Ectodermal cell (in vitro differentiated cells): ENCODE measurements around the gene GCAT. TPM values are rescaled to one million over a fixed set of nuclear protein-coding genes. Genes with fewer than 3 reads are reported as not detected.

Experiments used
- H3K27ac ChIP-seq: 2 replicates; pipeline ENCODE4 v1.7.0; 2013; ENCODE audit warnings: mild to moderate bottlenecking, low read depth, low read length; ENCODE audit not compliant: insufficient read depth, poor library complexity, severe bottlenecking
- H3K27me3 ChIP-seq: 2 replicates; pipeline ENCODE4 v1.7.0; 2013; ENCODE audit warnings: mild to moderate bottlenecking, low read length; ENCODE audit not compliant: insufficient read depth, control insufficient read depth, poor library complexity, severe bottlenecking
- H3K36me3 ChIP-seq: one replicate; pipeline ENCODE4 v1.7.0; 2013; ENCODE audit warnings: low read length; ENCODE audit not compliant: control insufficient read depth, insufficient read depth
- H3K4me1 ChIP-seq: one replicate; pipeline ENCODE4 v1.7.0; 2013; ENCODE audit warnings: low read length; ENCODE audit not compliant: control insufficient read depth, insufficient read depth
- H3K4me3 ChIP-seq: 2 replicates; pipeline ENCODE4 v1.7.0; 2013; ENCODE audit warnings: low read depth, low read length, control low read depth; ENCODE audit not compliant: insufficient read depth
- H3K9me3 ChIP-seq: 2 replicates; pipeline ENCODE4 v1.7.0; 2013; ENCODE audit warnings: mild to moderate bottlenecking, low read length, moderate library complexity; ENCODE audit not compliant: control insufficient read depth
- whole genome bisulfite sequencing, 2 experiments: methylation state at CpG; one replicate each; pipeline ENCODE4 v1.1.7; 2013; ENCODE audit warnings: missing lambda C conversion rate in 2 of 2; 5-methylcytosine and 5-hydroxymethylcytosine counted together
- polyA plus RNA-seq, 4 experiments: library from polyadenylated mRNA; stranded (reverse); fragments of 50-300 nt; gene quantifications; one replicate each; pipeline ENCODE4 v1.2.3, GENCODE V29; 2013

The GCAT gene
- 15.3 TPM for polyA plus RNA-seq (2013, experiment 1 of 4)
- polyA plus RNA-seq (2013, experiment 2 of 4): 13.0 TPM
- polyA plus RNA-seq (2013, experiment 3 of 4): 11.3 TPM
- polyA plus RNA-seq (2013, experiment 4 of 4): 11.7 TPM

DNA sequence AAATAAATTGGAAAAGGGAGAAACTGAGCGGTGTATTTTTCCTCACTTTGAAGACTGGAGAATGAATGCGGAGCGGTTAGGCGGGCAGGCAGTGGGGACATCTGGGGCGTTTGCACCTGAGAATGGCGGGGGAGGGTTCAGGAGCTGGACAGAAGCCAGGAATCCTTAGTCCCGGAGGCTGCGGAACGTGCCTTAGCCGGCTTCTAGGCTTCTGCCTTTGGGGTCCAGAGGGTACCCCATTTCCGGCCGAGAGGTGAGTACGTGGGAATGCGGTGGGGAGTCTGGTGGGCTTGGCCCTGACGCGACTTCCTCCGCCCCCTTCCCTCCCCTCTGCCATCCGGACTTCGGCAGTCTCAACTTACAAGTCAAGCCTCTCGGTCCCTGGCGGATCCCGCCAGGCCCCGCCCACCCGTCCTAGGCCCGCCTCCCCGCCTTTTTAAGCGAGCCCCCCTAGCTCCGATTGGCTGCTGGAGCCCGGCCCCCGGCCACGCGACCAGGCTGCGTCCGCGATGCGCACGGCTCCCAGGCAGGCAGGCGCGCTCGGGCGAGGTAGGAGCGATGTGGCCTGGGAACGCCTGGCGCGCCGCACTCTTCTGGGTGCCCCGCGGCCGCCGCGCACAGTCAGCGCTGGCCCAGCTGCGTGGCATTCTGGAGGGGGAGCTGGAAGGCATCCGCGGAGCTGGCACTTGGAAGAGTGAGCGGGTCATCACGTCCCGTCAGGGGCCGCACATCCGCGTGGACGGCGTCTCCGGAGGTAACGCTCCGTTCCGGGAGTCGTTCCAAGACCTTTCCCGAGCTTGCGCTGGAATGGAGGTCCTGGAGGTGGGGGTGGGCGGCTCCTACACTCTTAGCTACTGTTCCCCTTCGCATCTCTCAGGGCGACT lies at the start of gene GCAT:
Gene GCAT (plus strand): TSS at position 525 of the 884 bp plus-strand sequence. CDS start 34 bp downstream, at position 559.
- WGBS, 2 experiments: 0 to 1% methylated on average over 73 of the region's 73 CpGs
- Histone ChIP-seq H3K27ac (no peak within 1 kb of the TSS), H3K4me3 (peak within 1 kb of the TSS; percentile 72), H3K4me1 (peaks cover 19% of the 10 kb centered on the region), H3K9me3 (no peaks in the 10 kb centered on the region), H3K27me3 (peaks cover 46% of the 10 kb centered on the region), H3K36me3 (no peaks in the 10 kb centered on the region)

DNA sequence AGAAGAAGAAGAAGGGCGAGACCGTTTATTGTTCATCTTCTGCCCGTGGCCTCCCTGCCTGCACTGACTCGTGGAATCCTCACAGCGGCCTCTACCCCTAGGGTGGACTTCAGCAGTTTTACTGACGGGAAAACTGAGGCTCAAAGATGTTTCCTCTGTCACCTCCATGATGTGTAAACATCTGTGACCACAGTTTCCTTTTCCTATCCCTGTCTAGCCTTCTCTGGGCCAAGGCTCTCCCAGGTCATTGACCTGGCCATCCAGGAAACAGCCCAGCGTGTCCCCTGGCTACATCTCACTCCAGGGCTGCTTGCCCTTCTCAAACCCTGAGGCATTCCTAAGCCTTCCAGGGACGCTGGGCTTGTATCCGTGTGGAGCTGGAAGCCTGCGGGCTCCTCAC lies 49.0 kb upstream of the GCAT start:
- no peaks in the 10 kb centered on the region for H3K27me3 ChIP-seq
- no peak overlapping the region for H3K4me3 ChIP-seq
- H3K27ac ChIP-seq: no peak overlapping the region
- H3K4me1 ChIP-seq: no peaks in the 10 kb centered on the region
- H3K9me3 ChIP-seq: no peaks in the 10 kb centered on the region
- H3K36me3 ChIP-seq: peaks cover 11% of the 10 kb centered on the region
- WGBS, 2 experiments: 93 to 94% methylated on average over 10 of the region's 10 CpGs

DNA sequence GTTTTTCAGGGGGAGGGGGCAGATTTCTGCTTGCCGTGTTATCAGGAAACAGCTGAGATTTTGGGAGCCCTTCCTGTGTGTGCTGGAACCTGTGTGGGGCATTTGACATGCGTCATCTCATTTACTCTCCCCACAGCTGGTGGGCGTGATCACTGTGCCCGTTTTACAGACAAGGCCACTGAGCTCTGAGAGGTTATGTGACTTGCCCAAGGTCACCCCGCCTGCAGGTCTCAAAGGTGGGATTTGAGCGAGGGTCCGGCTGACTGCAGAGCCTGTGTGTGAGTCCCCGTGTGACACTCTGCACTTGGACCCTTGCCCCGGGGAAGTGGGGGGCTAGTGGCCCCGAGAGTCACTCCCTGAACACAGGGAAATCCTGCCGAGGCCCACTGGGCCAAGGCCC lies 48.5 kb upstream of the GCAT start:
- WGBS, 2 experiments: 92 to 95% methylated on average over 11 of the region's 11 CpGs
- Histone ChIP-seq H3K4me3 (no peak overlapping the region), H3K9me3 (no peaks in the 10 kb centered on the region), H3K36me3 (peaks cover 11% of the 10 kb centered on the region), H3K27me3 (no peaks in the 10 kb centered on the region), H3K4me1 (no peaks in the 10 kb centered on the region), H3K27ac (no peak overlapping the region)

DNA sequence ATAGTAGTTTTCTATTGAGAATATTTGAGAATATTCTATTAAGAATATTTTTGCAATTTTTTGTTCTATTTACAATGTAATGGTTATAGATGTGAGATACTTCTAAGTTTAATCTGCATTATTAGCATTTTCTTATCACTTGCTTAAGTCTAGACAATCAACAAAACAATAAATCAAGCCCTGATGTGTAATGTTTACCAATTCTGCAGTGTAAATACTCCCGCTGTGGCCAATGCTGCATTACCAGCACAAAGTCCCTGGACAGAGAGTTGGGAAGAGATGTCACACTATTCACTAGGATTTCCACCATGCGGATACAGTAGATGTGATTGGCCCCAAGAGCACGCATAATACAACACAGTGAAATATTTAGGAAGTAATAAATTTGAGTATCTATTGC lies 47.6 kb upstream of the GCAT start:
- peaks cover 11% of the 10 kb centered on the region for H3K36me3 ChIP-seq
- WGBS, 2 experiments: 92 to 96% methylated on average over 2 of the region's 3 CpGs
- no peaks in the 10 kb centered on the region for H3K9me3 ChIP-seq
- no peaks in the 10 kb centered on the region for H3K4me1 ChIP-seq
- no peak overlapping the region for H3K4me3 ChIP-seq
- H3K27ac ChIP-seq: no peak overlapping the region
- no peaks in the 10 kb centered on the region for H3K27me3 ChIP-seq

DNA sequence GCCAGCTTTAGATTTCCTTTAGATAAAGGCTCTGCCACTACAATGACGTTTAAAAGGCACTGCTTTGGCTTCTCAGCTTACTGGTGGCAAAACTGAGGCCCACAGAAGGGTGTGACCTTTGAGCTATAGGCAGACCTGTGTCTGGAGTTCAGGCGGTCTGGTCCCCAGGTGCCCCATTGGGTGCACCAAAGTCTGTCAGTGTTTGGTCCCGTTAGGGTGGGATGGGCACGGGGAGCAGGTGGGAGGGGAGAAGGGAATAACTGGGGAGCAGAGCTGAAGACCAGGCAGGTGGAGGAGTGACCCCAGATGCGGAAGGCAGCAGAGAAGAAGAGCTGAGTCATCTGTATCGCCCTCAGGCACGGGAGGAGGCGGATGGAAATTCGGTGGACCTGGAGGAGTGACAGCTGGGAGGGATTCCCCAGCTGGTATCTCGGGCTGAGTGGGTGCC lies 45.3 kb upstream of the GCAT start:
- Histone ChIP-seq H3K27me3 (no peaks in the 10 kb centered on the region), H3K4me3 (no peak overlapping the region), H3K4me1 (no peaks in the 10 kb centered on the region), H3K36me3 (peaks cover 11% of the 10 kb centered on the region), H3K27ac (no peak overlapping the region), H3K9me3 (no peaks in the 10 kb centered on the region)
- WGBS, 2 experiments: 91% methylated on average over 10 of the region's 10 CpGs

DNA sequence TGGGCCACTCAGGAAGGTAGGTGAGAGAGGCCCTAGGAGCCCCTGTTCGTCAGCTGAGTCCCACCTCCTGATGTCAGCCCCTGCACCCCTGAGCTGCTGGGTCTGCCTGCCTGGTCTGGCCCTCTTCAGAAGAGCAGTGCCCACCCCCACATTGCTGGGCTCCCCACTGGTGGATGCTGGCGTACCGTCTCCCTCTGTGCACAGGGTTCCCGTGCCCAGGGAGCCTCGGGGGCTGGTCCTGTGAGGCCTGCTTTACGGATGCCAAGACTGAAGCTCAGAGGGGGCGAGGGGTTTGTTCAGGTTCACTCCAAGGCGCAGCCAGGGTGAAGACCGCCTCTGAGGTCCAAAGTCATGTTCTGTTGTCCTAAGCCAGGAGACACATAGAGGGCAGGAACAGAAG lies 44.7 kb upstream of the GCAT start:
- no peak overlapping the region for H3K4me3 ChIP-seq
- no peaks in the 10 kb centered on the region for H3K4me1 ChIP-seq
- H3K27me3 ChIP-seq: no peaks in the 10 kb centered on the region
- 94 to 95% methylated on average over 9 of the region's 9 CpGs for WGBS, 2 experiments
- H3K9me3 ChIP-seq: no peaks in the 10 kb centered on the region
- H3K36me3 ChIP-seq: peaks cover 14% of the 10 kb centered on the region
- no peak overlapping the region for H3K27ac ChIP-seq

DNA sequence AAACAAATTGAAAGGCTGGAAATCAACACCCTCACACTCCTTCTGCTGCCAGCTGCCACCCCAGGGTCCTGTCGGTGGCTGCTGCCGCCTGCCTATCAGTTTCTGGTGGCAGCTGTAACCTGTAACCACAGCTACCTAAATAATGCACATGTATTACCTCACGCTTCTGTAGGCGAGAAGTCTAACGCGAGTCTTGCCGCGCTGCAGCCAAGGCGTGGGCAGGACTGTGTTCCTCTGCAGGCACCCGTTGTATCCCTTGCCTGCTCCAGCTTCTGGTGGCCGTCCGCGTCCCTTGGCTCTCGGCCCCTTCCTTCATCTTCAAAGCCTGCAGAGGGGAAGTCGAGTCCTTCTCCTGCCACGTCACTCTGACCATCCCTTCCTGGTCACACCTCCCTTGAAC lies 44.1 kb upstream of the GCAT start:
- Histone ChIP-seq H3K9me3 (no peaks in the 10 kb centered on the region), H3K27me3 (no peaks in the 10 kb centered on the region), H3K36me3 (peaks cover 13% of the 10 kb centered on the region), H3K4me3 (no peak overlapping the region), H3K4me1 (no peaks in the 10 kb centered on the region), H3K27ac (no peak overlapping the region)
- 94 to 95% methylated on average over 16 of the region's 16 CpGs for WGBS, 2 experiments

DNA sequence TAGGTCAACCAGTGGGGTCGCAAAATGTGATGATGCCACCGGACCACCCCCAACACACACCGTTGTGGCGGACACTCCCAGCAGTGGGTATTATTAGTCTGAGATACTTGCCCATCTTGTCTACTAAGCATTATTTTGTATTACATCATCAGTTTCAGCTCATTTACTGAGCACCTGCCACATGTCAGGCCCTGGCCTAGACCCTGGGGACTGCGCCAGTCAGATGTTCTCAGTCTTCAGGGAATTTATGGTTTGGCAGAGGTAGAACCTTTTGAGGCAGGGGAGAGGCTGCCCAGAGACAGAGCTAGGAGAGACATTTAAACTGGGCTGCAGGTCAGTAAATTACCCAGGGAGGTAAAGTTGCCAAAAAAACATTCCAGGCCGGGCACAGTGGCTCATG lies 43.1 kb upstream of the GCAT start:
- no peaks in the 10 kb centered on the region for H3K4me1 ChIP-seq
- 94 to 95% methylated on average over 6 of the region's 6 CpGs for WGBS, 2 experiments
- H3K27ac ChIP-seq: no peak overlapping the region
- H3K9me3 ChIP-seq: no peaks in the 10 kb centered on the region
- no peaks in the 10 kb centered on the region for H3K27me3 ChIP-seq
- no peak overlapping the region for H3K4me3 ChIP-seq
- H3K36me3 ChIP-seq: peaks cover 5% of the 10 kb centered on the region

DNA sequence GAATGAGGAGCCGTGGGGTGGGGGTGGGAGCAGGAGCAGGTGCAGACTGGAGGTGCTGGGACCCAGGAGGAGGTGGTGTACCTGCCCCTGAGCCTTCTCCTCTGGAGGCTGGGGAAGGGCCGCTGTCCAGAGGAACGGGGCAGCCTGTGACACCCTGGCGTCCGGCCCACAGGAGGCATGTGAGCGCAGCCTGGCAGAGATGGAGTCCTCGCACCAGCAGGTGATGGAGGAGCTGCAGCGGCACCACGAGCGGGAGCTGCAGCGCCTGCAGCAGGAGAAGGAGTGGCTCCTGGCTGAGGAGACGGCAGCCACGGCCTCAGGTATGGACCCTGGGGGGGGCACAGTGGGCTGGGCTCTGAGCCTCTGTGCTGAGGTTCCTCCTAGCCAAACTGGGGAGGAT lies 42.2 kb upstream of the GCAT start:
- no peaks in the 10 kb centered on the region for H3K9me3 ChIP-seq
- H3K4me1 ChIP-seq: no peaks in the 10 kb centered on the region
- 94 to 95% methylated on average over 13 of the region's 13 CpGs for WGBS, 2 experiments
- peaks cover 5% of the 10 kb centered on the region for H3K36me3 ChIP-seq
- no peak overlapping the region for H3K27ac ChIP-seq
- H3K4me3 ChIP-seq: no peak overlapping the region
- H3K27me3 ChIP-seq: no peaks in the 10 kb centered on the region

DNA sequence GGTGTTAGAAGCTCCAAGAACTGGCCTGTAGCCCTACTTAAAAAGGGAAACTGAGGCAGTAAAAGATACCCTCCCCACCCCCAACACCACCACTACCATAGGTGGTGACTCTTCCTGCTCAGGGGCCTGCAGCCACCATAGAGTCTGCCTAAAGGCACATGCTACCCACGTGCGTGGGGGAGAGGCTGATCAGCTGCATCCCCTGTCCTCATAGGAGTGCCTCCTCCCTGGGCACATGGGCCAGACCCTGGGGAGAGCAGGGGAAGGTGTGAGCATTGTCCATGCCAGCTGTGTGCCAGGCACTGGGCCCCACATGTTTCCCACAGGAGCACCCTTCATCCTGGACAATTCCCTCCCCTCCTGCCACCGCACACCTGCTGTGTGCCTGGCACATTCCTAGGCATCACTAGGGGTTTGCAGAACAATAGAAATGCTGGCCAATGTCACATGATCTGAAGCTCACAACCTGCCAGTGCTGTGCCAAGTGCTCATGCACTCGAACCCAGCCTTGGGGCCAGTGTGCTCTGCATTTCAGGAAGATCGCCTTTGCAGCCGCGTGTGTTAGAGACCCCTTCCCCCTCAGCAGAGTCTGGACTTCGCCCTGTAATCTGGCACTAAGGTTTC lies 41.7 kb upstream of the GCAT start:
- 94 to 95% methylated on average over 8 of the region's 8 CpGs for WGBS, 2 experiments
- Histone ChIP-seq H3K9me3 (no peaks in the 10 kb centered on the region), H3K4me1 (no peaks in the 10 kb centered on the region), H3K4me3 (no peak overlapping the region), H3K27ac (no peak overlapping the region), H3K27me3 (no peaks in the 10 kb centered on the region), H3K36me3 (peaks cover 5% of the 10 kb centered on the region)
